ENCODE measurements around the gene PRIM1. TPM values are rescaled to one million over a fixed set of nuclear protein-coding genes. Genes with fewer than 3 reads are reported as not detected.
A peak's percentile ranks its signal among the peaks of the same experiment; 100 is the strongest.

Gene PRIM1
- total and polyA plus RNA-seq, 2 of the 13 experiments (the other 11 are each of a cell fraction or from before 2014, with no cell fraction given): 30.0 to 47.3 TPM

DNA sequence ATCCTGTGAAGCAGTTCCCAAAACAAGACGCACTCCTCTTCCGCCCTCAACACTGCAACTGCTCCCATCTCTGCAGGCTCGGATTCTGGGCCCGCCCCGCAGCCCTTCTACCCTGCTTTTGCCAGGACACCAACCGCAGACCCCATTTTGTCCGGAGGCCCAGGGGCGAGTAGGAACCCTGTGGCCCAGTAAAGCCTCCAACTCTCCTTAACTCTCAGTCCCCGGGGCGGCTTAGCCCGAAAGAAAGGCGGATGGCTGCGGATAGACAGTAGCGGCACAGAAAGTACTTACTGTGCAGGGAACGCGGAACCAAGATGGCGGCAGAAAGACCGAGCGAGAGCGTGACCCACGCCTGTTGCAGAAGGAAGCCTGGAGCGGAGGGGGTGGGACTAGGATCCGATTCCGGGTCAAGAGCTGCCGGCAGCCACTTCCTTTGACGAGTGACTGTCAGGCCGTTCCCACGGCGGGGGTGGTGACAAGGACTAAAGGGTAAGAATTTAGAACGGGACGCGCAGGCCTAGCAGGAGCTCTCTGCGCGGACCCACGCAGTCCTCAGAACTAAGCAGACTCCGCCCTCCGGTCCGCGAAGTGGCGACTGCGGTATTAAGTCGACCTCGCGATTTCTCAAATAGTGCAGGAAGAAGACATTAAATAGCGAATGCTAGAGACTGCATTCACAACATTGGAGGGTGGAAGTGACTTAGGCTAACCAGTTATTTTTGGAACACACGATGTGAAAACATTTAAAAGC is 27.0 kb downstream of the PRIM1 start, which contains the start of gene NACA (continued):
- TF ChIP-seq PHF5A (CRISPR knock-in tag; IDR thresholded peaks at IDR 0.05; ENCODE audit: low read depth, unreplicated experiment) (no peak), HNRNPLL (IDR thresholded peaks at IDR 0.05; ENCODE audit: low read depth, low read length, poor library complexity, severe bottlenecking) (peak; percentile 69), ELF4 (CRISPR knock-in tag; IDR thresholded peaks at IDR 0.05; ENCODE audit: borderline replicate concordance) (peak; percentile 67; the same call in 1 of the 2 replicates), AGO2 (optimal IDR thresholded peaks at IDR 0.05; ENCODE audit: low read depth, low read length) (peak; percentile 79), SRSF4 (IDR thresholded peaks at IDR 0.05; ENCODE audit: low read depth, low read length, poor library complexity, severe bottlenecking) (no peak), ZNF768 (CRISPR knock-in tag; IDR thresholded peaks at IDR 0.05) (peak; percentile 62; the same call in 1 of the 2 replicates), MEIS1 (CRISPR knock-in tag; IDR thresholded peaks at IDR 0.05; ENCODE audit: borderline replicate concordance) (peak; percentile 98; the same call in 1 of the 2 replicates), ZMYM2 (CRISPR knock-in tag; IDR thresholded peaks at IDR 0.05) (0 out of 2 replicates have a peak, but pooled peaks have one; percentile 35), TARDBP (CRISPR knock-in tag; IDR thresholded peaks at IDR 0.05) (peak; percentile 85), CEBPG (CRISPR knock-in tag; IDR thresholded peaks at IDR 0.05) (peak; percentile 43), ZFY (CRISPR knock-in tag; IDR thresholded peaks at IDR 0.05) (peak; percentile 89), HMG20B (CRISPR knock-in tag; conservative IDR thresholded peaks at IDR 0.05) (peak; percentile 53; the same call in 1 of the 2 replicates), IKZF4 (CRISPR knock-in tag; IDR thresholded peaks at IDR 0.05; ENCODE audit: borderline replicate concordance, low read depth, not compliant biosample characterization) (no peak), ZSCAN31 (CRISPR knock-in tag; IDR thresholded peaks at IDR 0.05; ENCODE audit: low read depth) (peak; percentile 81; the same call in 1 of the 2 replicates), ZNF747 (CRISPR knock-in tag; IDR thresholded peaks at IDR 0.05; ENCODE audit: borderline replicate concordance) (peak; percentile 85; the same call in 1 of the 2 replicates), SALL2 (CRISPR knock-in tag; IDR thresholded peaks at IDR 0.05) (peak; percentile 90; the same call in 1 of the 2 replicates), ZSCAN12 (CRISPR knock-in tag; IDR thresholded peaks at IDR 0.05) (0 out of 2 replicates have a peak, but pooled peaks have one; percentile 74), ZNF562 (CRISPR knock-in tag; IDR thresholded peaks at IDR 0.05; ENCODE audit: borderline replicate concordance) (no peak)
- TF ChIP-seq, protein P1, sequence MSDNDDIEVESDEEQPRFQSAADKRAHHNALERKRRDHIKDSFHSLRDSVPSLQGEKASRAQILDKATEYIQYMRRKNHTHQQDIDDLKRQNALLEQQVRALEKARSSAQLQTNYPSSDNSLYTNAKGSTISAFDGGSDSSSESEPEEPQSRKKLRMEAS (IDR thresholded peaks at IDR 0.05): peak; percentile 95
- TF ChIP-seq, protein P2, sequence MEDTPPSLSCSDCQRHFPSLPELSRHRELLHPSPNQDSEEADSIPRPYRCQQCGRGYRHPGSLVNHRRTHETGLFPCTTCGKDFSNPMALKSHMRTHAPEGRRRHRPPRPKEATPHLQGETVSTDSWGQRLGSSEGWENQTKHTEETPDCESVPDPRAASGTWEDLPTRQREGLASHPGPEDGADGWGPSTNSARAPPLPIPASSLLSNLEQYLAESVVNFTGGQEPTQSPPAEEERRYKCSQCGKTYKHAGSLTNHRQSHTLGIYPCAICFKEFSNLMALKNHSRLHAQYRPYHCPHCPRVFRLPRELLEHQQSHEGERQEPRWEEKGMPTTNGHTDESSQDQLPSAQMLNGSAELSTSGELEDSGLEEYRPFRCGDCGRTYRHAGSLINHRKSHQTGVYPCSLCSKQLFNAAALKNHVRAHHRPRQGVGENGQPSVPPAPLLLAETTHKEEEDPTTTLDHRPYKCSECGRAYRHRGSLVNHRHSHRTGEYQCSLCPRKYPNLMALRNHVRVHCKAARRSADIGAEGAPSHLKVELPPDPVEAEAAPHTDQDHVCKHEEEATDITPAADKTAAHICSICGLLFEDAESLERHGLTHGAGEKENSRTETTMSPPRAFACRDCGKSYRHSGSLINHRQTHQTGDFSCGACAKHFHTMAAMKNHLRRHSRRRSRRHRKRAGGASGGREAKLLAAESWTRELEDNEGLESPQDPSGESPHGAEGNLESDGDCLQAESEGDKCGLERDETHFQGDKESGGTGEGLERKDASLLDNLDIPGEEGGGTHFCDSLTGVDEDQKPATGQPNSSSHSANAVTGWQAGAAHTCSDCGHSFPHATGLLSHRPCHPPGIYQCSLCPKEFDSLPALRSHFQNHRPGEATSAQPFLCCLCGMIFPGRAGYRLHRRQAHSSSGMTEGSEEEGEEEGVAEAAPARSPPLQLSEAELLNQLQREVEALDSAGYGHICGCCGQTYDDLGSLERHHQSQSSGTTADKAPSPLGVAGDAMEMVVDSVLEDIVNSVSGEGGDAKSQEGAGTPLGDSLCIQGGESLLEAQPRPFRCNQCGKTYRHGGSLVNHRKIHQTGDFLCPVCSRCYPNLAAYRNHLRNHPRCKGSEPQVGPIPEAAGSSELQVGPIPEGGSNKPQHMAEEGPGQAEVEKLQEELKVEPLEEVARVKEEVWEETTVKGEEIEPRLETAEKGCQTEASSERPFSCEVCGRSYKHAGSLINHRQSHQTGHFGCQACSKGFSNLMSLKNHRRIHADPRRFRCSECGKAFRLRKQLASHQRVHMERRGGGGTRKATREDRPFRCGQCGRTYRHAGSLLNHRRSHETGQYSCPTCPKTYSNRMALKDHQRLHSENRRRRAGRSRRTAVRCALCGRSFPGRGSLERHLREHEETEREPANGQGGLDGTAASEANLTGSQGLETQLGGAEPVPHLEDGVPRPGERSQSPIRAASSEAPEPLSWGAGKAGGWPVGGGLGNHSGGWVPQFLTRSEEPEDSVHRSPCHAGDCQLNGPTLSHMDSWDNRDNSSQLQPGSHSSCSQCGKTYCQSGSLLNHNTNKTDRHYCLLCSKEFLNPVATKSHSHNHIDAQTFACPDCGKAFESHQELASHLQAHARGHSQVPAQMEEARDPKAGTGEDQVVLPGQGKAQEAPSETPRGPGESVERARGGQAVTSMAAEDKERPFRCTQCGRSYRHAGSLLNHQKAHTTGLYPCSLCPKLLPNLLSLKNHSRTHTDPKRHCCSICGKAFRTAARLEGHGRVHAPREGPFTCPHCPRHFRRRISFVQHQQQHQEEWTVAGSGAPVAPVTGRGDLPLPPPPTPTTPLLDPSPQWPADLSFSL (CRISPR knock-in tag; IDR thresholded peaks at IDR 0.05): 0 out of 2 replicates have a peak, but pooled peaks have one; percentile 44
- TF ChIP-seq, protein P3, sequence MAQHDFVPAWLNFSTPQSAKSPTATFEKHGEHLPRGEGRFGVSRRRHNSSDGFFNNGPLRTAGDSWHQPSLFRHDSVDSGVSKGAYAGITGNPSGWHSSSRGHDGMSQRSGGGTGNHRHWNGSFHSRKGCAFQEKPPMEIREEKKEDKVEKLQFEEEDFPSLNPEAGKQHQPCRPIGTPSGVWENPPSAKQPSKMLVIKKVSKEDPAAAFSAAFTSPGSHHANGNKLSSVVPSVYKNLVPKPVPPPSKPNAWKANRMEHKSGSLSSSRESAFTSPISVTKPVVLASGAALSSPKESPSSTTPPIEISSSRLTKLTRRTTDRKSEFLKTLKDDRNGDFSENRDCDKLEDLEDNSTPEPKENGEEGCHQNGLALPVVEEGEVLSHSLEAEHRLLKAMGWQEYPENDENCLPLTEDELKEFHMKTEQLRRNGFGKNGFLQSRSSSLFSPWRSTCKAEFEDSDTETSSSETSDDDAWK (CRISPR knock-in tag; IDR thresholded peaks at IDR 0.05): no peak
